IMR-90 (cell line): ENCODE data around the gene PKP4. TPM values are rescaled to one million over a fixed set of nuclear protein-coding genes. Genes with fewer than 3 reads are reported as not detected.

ENCODE experiments used
- ATAC-seq: fragments of 200-7000 bp; cut with Tn5 transposase; 2 replicates; pipeline ENCODE4 v1.9.1; 2020; ENCODE audit warnings: low read depth, mild to moderate bottlenecking, moderate library complexity
- BruUV-seq: library from RNA; stranded (reverse); fragments of 400-500 nt; replicated peaks from 2 replicates; lab custom pipeline; 2021; lab: Mats Ljungman, UMichigan
- CTCF ChIA-PET: fragments of 300-600 bp; formaldehyde crosslinking; extraction: SDS; loops from one replicate; lab custom pipeline; 2021; ENCODE audit warnings: antibody characterized with exemption; lab: Yijun Ruan, JAX
- POLR2A ChIA-PET: fragments of 300-600 bp; sonication (Branson Sonifier 250); formaldehyde crosslinking; loops from one replicate; lab custom pipeline; 2022; ENCODE audit warnings: antibody characterized with exemption; ENCODE audit not compliant: unreplicated experiment; lab: Charles Lee
- DNase-seq: peaks from one replicate; pipeline ENCODE4 v3.0.0; 2013
- H2AFZ ChIP-seq: replicated peaks from 2 replicates; pipeline ENCODE3; 2013; ENCODE audit warnings: low read length, mild to moderate bottlenecking; ENCODE audit not compliant: poor library complexity
- H2AK5ac ChIP-seq: 2 replicates; pipeline ENCODE4 v1.6.1; 2013; ENCODE audit warnings: low read depth, low read length, inconsistent platforms
- H2AK9ac ChIP-seq: replicated peaks from 2 replicates; pipeline ENCODE3; 2013; ENCODE audit warnings: mild to moderate bottlenecking, low read depth, low read length, moderate library complexity; ENCODE audit not compliant: poor library complexity
- H2BK120ac ChIP-seq: 2 replicates; pipeline ENCODE4 v1.6.1; 2013; ENCODE audit warnings: low read depth, low read length, inconsistent platforms
- H2BK15ac ChIP-seq: 3 replicates; pipeline ENCODE4 v1.6.1; 2013; ENCODE audit warnings: low read depth, low read length, inconsistent platforms
- H2BK20ac ChIP-seq: 2 replicates; pipeline ENCODE4 v1.6.1; 2013; ENCODE audit warnings: low read depth, mild to moderate bottlenecking, inconsistent platforms, low read length, moderate library complexity
- H2BK5ac ChIP-seq: 2 replicates; pipeline ENCODE4 v1.6.1; 2013; ENCODE audit warnings: mild to moderate bottlenecking, low read depth, low read length, inconsistent platforms; ENCODE audit not compliant: poor library complexity, severe bottlenecking
- H3K14ac ChIP-seq: replicated peaks from 2 replicates; pipeline ENCODE4 v1.6.1; 2013; ENCODE audit warnings: low read depth, low read length, inconsistent platforms
- H3K18ac ChIP-seq: 2 replicates; pipeline ENCODE4 v1.6.1; 2013; ENCODE audit warnings: low read depth, low read length, control low read depth
- H3K23ac ChIP-seq: 2 replicates; pipeline ENCODE4 v1.6.1; 2013; ENCODE audit warnings: low read depth, low read length, inconsistent platforms
- H3K27ac ChIP-seq: 2 replicates; pipeline ENCODE4 v1.5.1; 2013; ENCODE audit warnings: mild to moderate bottlenecking, control low read depth, low read length; ENCODE audit not compliant: insufficient read depth
- H3K27me3 ChIP-seq: 2 replicates; pipeline ENCODE4 v1.6.1; 2013; ENCODE audit warnings: low read length; ENCODE audit not compliant: control insufficient read depth, insufficient read depth
- H3K36me3 ChIP-seq: 2 replicates; pipeline ENCODE4 v1.6.1; 2013; ENCODE audit warnings: low read length, mixed read lengths; ENCODE audit not compliant: control insufficient read depth, insufficient read depth
- H3K4ac ChIP-seq: 2 replicates; pipeline ENCODE4 v1.6.1; 2013; ENCODE audit warnings: low read depth, low read length, inconsistent platforms
- H3K4me1 ChIP-seq: 2 replicates; pipeline ENCODE4 v1.6.1; 2013; ENCODE audit warnings: low read length, mixed read lengths; ENCODE audit not compliant: control insufficient read depth, insufficient read depth
- H3K4me2 ChIP-seq: 2 replicates; pipeline ENCODE4 v1.6.1; 2013; ENCODE audit warnings: low read depth, mild to moderate bottlenecking, control low read depth, low read length, moderate library complexity
- H3K4me3 ChIP-seq: 2 replicates; pipeline ENCODE4 v1.5.1; 2013; ENCODE audit warnings: low read depth, mild to moderate bottlenecking, control low read depth, low read length, moderate library complexity; ENCODE audit not compliant: insufficient read depth
- H3K56ac ChIP-seq: 2 replicates; pipeline ENCODE4 v1.6.1; 2013; ENCODE audit warnings: low read length, inconsistent platforms; ENCODE audit not compliant: insufficient read depth; ENCODE audit errors: extremely low read depth
- H3K79me1 ChIP-seq, 2 experiments: 2 replicates each; pipeline ENCODE4 v1.6.1; 2013; ENCODE audit warnings: low read length in 2 of 2, inconsistent platforms in 1 of 2, low read depth in 1 of 2
- H3K9ac ChIP-seq: 2 replicates; pipeline ENCODE4 v1.6.1; 2013; ENCODE audit warnings: low read depth, low read length, control low read depth
- H3K9me1 ChIP-seq: 2 replicates; pipeline ENCODE4 v1.6.1; 2013; ENCODE audit warnings: low read length, inconsistent platforms; ENCODE audit not compliant: insufficient read depth
- H3K9me3 ChIP-seq: 2 replicates; pipeline ENCODE4 v1.6.1; 2013; ENCODE audit warnings: low read length; ENCODE audit not compliant: control insufficient read depth, insufficient read depth
- H4K20me1 ChIP-seq: 2 replicates; pipeline ENCODE4 v1.6.1; 2013; ENCODE audit warnings: low read length, inconsistent platforms; ENCODE audit not compliant: insufficient read depth
- H4K5ac ChIP-seq: 2 replicates; pipeline ENCODE4 v1.6.1; 2013; ENCODE audit warnings: mild to moderate bottlenecking, low read depth, low read length, control low read depth
- H4K8ac ChIP-seq, 2 experiments: 2 replicates each; pipeline ENCODE4 v1.6.1; 2013; ENCODE audit warnings: low read depth in 2 of 2, low read length in 2 of 2, control low read depth in 1 of 2, inconsistent platforms in 1 of 2
- H4K91ac ChIP-seq: 2 replicates; pipeline ENCODE4 v1.6.1; 2013; ENCODE audit warnings: low read depth, low read length, inconsistent platforms; ENCODE audit not compliant: insufficient read depth
- BHLHE40 ChIP-seq: fragments of 150-350 bp; IDR thresholded peaks from 2 replicates; pipeline ENCODE4 v1.6.1; 2016; ENCODE audit warnings: mild to moderate bottlenecking, low read depth, low read length
- CHD1 ChIP-seq: IDR thresholded peaks from 2 replicates; pipeline ENCODE4 v1.6.1; 2012; ENCODE audit warnings: low read depth, low read length, improper control_type of control experiment
- MAFK ChIP-seq: IDR thresholded peaks from 2 replicates; pipeline ENCODE4 v1.6.1; 2012; ENCODE audit warnings: low read depth, low read length, improper control_type of control experiment
- MAZ ChIP-seq: IDR thresholded peaks from 2 replicates; pipeline ENCODE4 v1.6.1; 2012; ENCODE audit warnings: low read depth, mild to moderate bottlenecking, low read length, improper control_type of control experiment, moderate library complexity, borderline replicate concordance
- MXI1 ChIP-seq: IDR thresholded peaks from 2 replicates; pipeline ENCODE4 v1.6.1; 2012; ENCODE audit warnings: low read depth, mild to moderate bottlenecking, low read length, moderate library complexity, borderline replicate concordance
- NFE2L2 ChIP-seq: fragments of 150-350 bp; IDR thresholded peaks from 2 replicates; pipeline ENCODE4 v1.6.1; 2016; ENCODE audit warnings: low read depth, mild to moderate bottlenecking, low read length
- POLR2A ChIP-seq: IDR thresholded peaks from 2 replicates; pipeline ENCODE4 v1.6.1; 2012; ENCODE audit warnings: mild to moderate bottlenecking, low read depth, low read length
- RAD21 ChIP-seq: IDR thresholded peaks from 2 replicates; pipeline ENCODE4 v1.6.1; 2012; ENCODE audit warnings: low read length, improper control_type of control experiment
- RCOR1 ChIP-seq: IDR thresholded peaks from 2 replicates; pipeline ENCODE4 v1.6.1; 2012; ENCODE audit warnings: mild to moderate bottlenecking, low read length, improper control_type of control experiment; ENCODE audit not compliant: insufficient replicate concordance
- RFX5 ChIP-seq: IDR thresholded peaks from 2 replicates; pipeline ENCODE4 v1.8.0; 2012; ENCODE audit warnings: low read depth, mild to moderate bottlenecking, low read length, moderate library complexity
- SMC3 ChIP-seq: fragments of 150-350 bp; IDR thresholded peaks from 2 replicates; pipeline ENCODE4 v1.6.1; 2016; ENCODE audit warnings: low read depth, mild to moderate bottlenecking, antibody characterized with exemption, low read length, moderate library complexity
- WGBS, 2 experiments: methylation state at CpG; one replicate each; pipeline versions ENCODE4 v1.1.5 to v1.1.7; 2013; ENCODE audit warnings: missing lambda C conversion rate in 2 of 2; ENCODE audit not compliant: insufficient read length in 1 of 2; ENCODE audit errors: extremely low coverage in 2 of 2; 5-methylcytosine and 5-hydroxymethylcytosine counted together
- dilution Hi-C: fragments of 300-500 bp; cut with HindIII; formaldehyde crosslinking; loops from one replicate; pipeline ENCODE4 v1.14.3; 2018; ENCODE audit warnings: low sequenced_read_pairs; ENCODE audit not compliant: unreplicated experiment
- in situ Hi-C: fragments of 300-500 bp; cut with MboI; formaldehyde crosslinking; loops from 3 replicates; pipeline ENCODE4 v1.14.3; 2019; ENCODE audit warnings: low sequenced_read_pairs, inconsistent platforms, mixed read lengths
- intact Hi-C: fragments of 100-400 bp; cut with micrococcal nuclease; formaldehyde crosslinking; loops from 2 replicates; pipeline ENCODE4 v1.10.0; 2022
- polyA plus RNA-seq, 3 experiments: library from polyadenylated mRNA; depleted of rRNA; stranded (reverse); fragments of >200 nt; gene quantifications; 2 replicates each; pipeline ENCODE4 v1.2.3, GENCODE V29; 2012; ENCODE audit warnings: low replicate concordance in 1 of 3
- total RNA-seq: library from RNA; depleted of rRNA; stranded (reverse); fragments of >200 nt; gene quantifications from 2 replicates; pipeline ENCODE4 v1.2.3, GENCODE V29; 2012
- TF ChIP-seq, protein P1 (sequence below): fragments of 150-350 bp; IDR thresholded peaks from 2 replicates; pipeline ENCODE4 v1.6.1; 2016; ENCODE audit warnings: low read depth, mild to moderate bottlenecking, low read length, moderate library complexity, borderline replicate concordance
- TF ChIP-seq, protein P2 (sequence below): fragments of 150-350 bp; IDR thresholded peaks from 2 replicates; pipeline ENCODE4 v1.6.1; 2017; ENCODE audit warnings: mild to moderate bottlenecking, antibody characterized with exemption, low read length, low read depth
- TF ChIP-seq, protein P3 (sequence below): conservative IDR thresholded peaks from 2 replicates; pipeline ENCODE4 v1.5.1; 2012; ENCODE audit warnings: mild to moderate bottlenecking, low read depth, low read length, improper control_type of control experiment

Gene PKP4
- total and polyA plus RNA-seq, 2 of the 4 experiments (the other 2 are of a cell fraction) = 20.1 to 37.8 TPM

DNA sequence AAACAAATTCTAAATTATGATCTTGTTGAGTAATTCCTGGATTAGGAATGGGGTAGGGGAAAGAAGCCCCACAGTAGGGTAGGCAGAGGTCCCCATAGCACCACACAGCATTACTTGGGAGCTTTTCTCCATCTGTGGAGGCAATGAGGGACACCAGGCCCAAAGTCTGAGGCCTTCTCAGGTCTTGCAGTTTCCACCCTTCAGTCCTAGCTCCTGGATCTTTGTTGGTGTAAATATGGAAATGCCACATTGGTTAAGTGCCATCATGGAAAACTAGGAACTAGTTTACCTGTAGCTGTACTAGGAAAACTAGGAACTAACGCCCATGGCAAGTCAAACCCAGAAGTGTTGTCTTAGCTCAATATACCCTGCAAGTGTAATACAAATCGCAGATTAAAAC, 225.1 kb downstream of the PKP4 start:
- BruUV-seq = no TSS peak
- H4K8ac ChIP-seq = no peak overlapping the region
- H3K18ac ChIP-seq = no peak overlapping the region
- no CpG with 5 or more reads among the region's 2 CpGs for WGBS, 2 experiments
- intact Hi-C loops = no loop called here
- H3K36me3 ChIP-seq = peaks cover 2% of the 10 kb centered on the region; the same call in 1 of the 2 replicates
- no peak overlapping the region for H3K4me3 ChIP-seq
- H3K9me1 ChIP-seq = no peaks in the 10 kb centered on the region
- H2AFZ ChIP-seq = no peak overlapping the region
- H3K56ac ChIP-seq = no peak overlapping the region
- H4K91ac ChIP-seq = no peak overlapping the region
- H4K5ac ChIP-seq = no peak overlapping the region
- H2BK120ac ChIP-seq = no peak overlapping the region
- ChIA-PET POLR2A (no interaction called here), CTCF (interaction anchor here (0.9 kb wide), 1 partner anchor 15 kb away, joined by 3 read pairs; no protein-coding TSS in a partner anchor)
- H2BK20ac ChIP-seq = no peak overlapping the region
- no peak overlapping the region for H3K23ac ChIP-seq
- no peaks in the 10 kb centered on the region for H3K27me3 ChIP-seq
- no peak overlapping the region for H3K14ac ChIP-seq
- H2BK5ac ChIP-seq = no peak overlapping the region
- H3K9me3 ChIP-seq = no peaks in the 10 kb centered on the region
- no peaks in the 10 kb centered on the region for H3K4me1 ChIP-seq
- H2AK5ac ChIP-seq = no peak overlapping the region
- DNase-seq = no peak
- H3K4me2 ChIP-seq = no peak overlapping the region
- no peak for ATAC-seq
- dilution Hi-C loops = no loop called here
- no peak overlapping the region for H3K4ac ChIP-seq
- in situ Hi-C loops = no loop called here
- H4K20me1 ChIP-seq = no peaks in the 10 kb centered on the region
- H3K27ac ChIP-seq = no peak overlapping the region
- no peaks in the 10 kb centered on the region for H3K79me1 ChIP-seq
- H2AK9ac ChIP-seq = no peak overlapping the region
- TF ChIP-seq, protein P1, sequence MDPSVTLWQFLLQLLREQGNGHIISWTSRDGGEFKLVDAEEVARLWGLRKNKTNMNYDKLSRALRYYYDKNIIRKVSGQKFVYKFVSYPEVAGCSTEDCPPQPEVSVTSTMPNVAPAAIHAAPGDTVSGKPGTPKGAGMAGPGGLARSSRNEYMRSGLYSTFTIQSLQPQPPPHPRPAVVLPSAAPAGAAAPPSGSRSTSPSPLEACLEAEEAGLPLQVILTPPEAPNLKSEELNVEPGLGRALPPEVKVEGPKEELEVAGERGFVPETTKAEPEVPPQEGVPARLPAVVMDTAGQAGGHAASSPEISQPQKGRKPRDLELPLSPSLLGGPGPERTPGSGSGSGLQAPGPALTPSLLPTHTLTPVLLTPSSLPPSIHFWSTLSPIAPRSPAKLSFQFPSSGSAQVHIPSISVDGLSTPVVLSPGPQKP = no peak
- no peak for TF ChIP-seq RCOR1
- no peak for TF ChIP-seq SMC3
- no peak for TF ChIP-seq BHLHE40
- no peak for TF ChIP-seq RAD21
- TF ChIP-seq RFX5 = no peak
- TF ChIP-seq, protein P2, sequence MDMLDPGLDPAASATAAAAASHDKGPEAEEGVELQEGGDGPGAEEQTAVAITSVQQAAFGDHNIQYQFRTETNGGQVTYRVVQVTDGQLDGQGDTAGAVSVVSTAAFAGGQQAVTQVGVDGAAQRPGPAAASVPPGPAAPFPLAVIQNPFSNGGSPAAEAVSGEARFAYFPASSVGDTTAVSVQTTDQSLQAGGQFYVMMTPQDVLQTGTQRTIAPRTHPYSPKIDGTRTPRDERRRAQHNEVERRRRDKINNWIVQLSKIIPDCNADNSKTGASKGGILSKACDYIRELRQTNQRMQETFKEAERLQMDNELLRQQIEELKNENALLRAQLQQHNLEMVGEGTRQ = no peak
- TF ChIP-seq POLR2A = no peak
- TF ChIP-seq MAZ = no peak
- TF ChIP-seq, protein P3, sequence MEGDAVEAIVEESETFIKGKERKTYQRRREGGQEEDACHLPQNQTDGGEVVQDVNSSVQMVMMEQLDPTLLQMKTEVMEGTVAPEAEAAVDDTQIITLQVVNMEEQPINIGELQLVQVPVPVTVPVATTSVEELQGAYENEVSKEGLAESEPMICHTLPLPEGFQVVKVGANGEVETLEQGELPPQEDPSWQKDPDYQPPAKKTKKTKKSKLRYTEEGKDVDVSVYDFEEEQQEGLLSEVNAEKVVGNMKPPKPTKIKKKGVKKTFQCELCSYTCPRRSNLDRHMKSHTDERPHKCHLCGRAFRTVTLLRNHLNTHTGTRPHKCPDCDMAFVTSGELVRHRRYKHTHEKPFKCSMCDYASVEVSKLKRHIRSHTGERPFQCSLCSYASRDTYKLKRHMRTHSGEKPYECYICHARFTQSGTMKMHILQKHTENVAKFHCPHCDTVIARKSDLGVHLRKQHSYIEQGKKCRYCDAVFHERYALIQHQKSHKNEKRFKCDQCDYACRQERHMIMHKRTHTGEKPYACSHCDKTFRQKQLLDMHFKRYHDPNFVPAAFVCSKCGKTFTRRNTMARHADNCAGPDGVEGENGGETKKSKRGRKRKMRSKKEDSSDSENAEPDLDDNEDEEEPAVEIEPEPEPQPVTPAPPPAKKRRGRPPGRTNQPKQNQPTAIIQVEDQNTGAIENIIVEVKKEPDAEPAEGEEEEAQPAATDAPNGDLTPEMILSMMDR = no peak
- TF ChIP-seq CHD1 = no peak
- no peak for TF ChIP-seq NFE2L2
- TF ChIP-seq MXI1 = no peak
- no peak for TF ChIP-seq MAFK
- no peak overlapping the region for H3K9ac ChIP-seq
- H2BK15ac ChIP-seq = no peak overlapping the region
